Fibroblast of lung (primary cell): ENCODE measurements around the gene KIF6.

Source experiments
- EZH2 ChIP-seq: IDR thresholded peaks from 2 replicates; pipeline ENCODE4 v1.5.1; 2012; ENCODE audit warnings: low read length, control low read depth, mild to moderate bottlenecking; ENCODE audit errors: missing control alignments
- TF ChIP-seq, protein P1 (sequence below), 2 donors: IDR thresholded peaks in 1 of 2; conservative IDR thresholded peaks in 1 of 2; 1 replicate in 1 of 2; 2 replicates in 1 of 2; pipeline ENCODE4 v1.5.1; 2011 to 2012; ENCODE audit warnings: low read length in 2 of 2, control low read depth in 1 of 2, inconsistent platforms in 1 of 2, low read depth in 1 of 2, mild to moderate bottlenecking in 1 of 2

DNA sequence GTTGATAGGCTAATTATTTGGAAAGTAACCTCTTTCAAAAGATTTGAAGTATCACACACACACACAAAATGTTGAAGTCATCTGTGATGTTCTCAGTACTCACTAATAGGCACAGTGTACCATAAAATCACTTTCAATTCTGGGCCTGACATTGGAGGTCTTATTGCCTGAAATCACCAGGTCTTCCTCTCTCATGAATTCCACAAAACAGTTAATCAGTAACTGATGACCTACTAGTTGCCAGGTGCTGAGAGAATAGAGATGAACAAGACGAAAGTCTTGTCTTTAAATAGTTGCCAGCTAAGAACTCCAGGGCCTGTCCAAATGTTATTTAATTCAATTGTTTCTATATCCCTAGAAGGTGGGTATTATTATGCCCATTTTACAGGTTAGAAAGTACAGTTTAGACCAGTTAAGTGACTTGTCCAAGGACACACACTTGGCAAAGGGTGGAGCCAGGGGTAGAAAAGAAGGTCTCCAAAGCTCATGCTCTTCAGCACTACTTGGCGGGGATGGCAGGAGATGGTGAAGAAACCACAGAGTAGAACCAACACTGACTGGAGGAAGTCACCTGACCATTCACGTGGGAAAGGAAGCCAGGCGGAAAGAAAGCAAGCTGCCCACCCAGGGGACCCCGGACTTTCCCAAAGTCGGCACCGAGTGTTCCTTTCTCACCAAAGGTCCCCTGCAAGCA is 116.4 kb downstream of the KIF6 start:
- TF ChIP-seq, protein P1, sequence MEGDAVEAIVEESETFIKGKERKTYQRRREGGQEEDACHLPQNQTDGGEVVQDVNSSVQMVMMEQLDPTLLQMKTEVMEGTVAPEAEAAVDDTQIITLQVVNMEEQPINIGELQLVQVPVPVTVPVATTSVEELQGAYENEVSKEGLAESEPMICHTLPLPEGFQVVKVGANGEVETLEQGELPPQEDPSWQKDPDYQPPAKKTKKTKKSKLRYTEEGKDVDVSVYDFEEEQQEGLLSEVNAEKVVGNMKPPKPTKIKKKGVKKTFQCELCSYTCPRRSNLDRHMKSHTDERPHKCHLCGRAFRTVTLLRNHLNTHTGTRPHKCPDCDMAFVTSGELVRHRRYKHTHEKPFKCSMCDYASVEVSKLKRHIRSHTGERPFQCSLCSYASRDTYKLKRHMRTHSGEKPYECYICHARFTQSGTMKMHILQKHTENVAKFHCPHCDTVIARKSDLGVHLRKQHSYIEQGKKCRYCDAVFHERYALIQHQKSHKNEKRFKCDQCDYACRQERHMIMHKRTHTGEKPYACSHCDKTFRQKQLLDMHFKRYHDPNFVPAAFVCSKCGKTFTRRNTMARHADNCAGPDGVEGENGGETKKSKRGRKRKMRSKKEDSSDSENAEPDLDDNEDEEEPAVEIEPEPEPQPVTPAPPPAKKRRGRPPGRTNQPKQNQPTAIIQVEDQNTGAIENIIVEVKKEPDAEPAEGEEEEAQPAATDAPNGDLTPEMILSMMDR (conservative IDR thresholded peaks at IDR 0.05 in 1 of 2, IDR thresholded peaks at IDR 0.05 in 1 of 2; ENCODE audit: low read depth in 1 of 2, low read length in 2 of 2) = no peak
- TF ChIP-seq EZH2 = no peak
